ENCODE measurements around the gene NKX2-2. TPM values are rescaled to one million over a fixed set of nuclear protein-coding genes. Genes with fewer than 3 reads are reported as not detected.

NKX2-2 gene
- total and polyA plus RNA-seq, 2 of the 8 experiments (the other 6 are each of a cell fraction or from before 2014, with no cell fraction given): not detected

- H2BK15ac ChIP-seq (ENCODE audit: low read length): no peak overlapping the region
- peaks cover 0 to 12% (median 5%) of the 10 kb centered on the region in 4 experiments; a peak in 5 of 7 replicates for H3K27me3 ChIP-seq (replicated peaks in 1 of 4; ENCODE audit: control insufficient read depth in 3 of 4, extremely low read depth in 1 of 4, insufficient read depth in 3 of 4, low read length in 3 of 4)
- TF ChIP-seq MAX (IDR thresholded peaks at IDR 0.05) (0 out of 2 replicates have a peak, but pooled peaks have one; percentile 33), CBX5 (IDR thresholded peaks at IDR 0.05; ENCODE audit: low read depth, low read length) (no peak)
- no peaks in the 10 kb centered on the region for H3K9me3 ChIP-seq (ENCODE audit: insufficient read depth in 2 of 2, low read depth in 1 of 2, low read length in 1 of 2)
- H3K4me2 ChIP-seq (ENCODE audit: insufficient read depth in 1 of 2, low read depth in 2 of 2, low read length in 2 of 2): peak overlapping the region; percentile 30 to 34; a peak in 1 of 4 replicates
- no peak overlapping the region for H3K23ac ChIP-seq (ENCODE audit: insufficient read length)
- H4K20me1 ChIP-seq (replicated peaks in 1 of 2; ENCODE audit: control insufficient read depth in 1 of 2, insufficient read depth in 2 of 2, low read length in 2 of 2): no peaks in the 10 kb centered on the region
- FAIRE-seq: no peak
- CTCF ChIA-PET (ENCODE audit: partially characterized antibody): interaction anchor here (1.0 to 2.2 kb wide), 5 partner anchors 9 to 639 kb away, joined by 3 to 10 read pairs (median 3); no protein-coding TSS in a partner anchor
- no peak overlapping the region for H2AFZ ChIP-seq (ENCODE audit: low read length)
- H3K9ac ChIP-seq (replicated peaks in 1 of 4; ENCODE audit: extremely low read depth in 1 of 4, low read depth in 3 of 4, low read length in 3 of 4): no peak overlapping the region
- H2BK20ac ChIP-seq (ENCODE audit: low read length): no peak overlapping the region
- H3K79me1 ChIP-seq (ENCODE audit: low read depth, low read length): no peaks in the 10 kb centered on the region
- H3K4me1 ChIP-seq (replicated peaks in 1 of 4; ENCODE audit: control insufficient read depth in 3 of 4, insufficient read depth in 4 of 4, low read length in 3 of 4): peaks cover 4 to 11% (median 7%) of the 10 kb centered on the region in 4 experiments
- H2AK5ac ChIP-seq (ENCODE audit: low read depth, low read length): no peak overlapping the region
- no peak overlapping the region for H3K27ac ChIP-seq (ENCODE audit: low read depth, low read length)
- peak in 1 of 2 experiments; percentile 31 for DNase-seq (ENCODE audit: low read depth in 1 of 2, low spot score in 2 of 2)
- POLR2A ChIA-PET (ENCODE audit: partially characterized antibody): no interaction called here
- H4K8ac ChIP-seq (ENCODE audit: extremely low read depth, insufficient read depth, low read length): no peak overlapping the region
- H2BK12ac ChIP-seq (ENCODE audit: low read depth, low read length): 0 out of 2 replicates have a peak overlapping the region, but pooled peaks have one; percentile 71
- H2BK120ac ChIP-seq (replicated peaks; ENCODE audit: low read depth, low read length): no peak overlapping the region
- no peaks in the 10 kb centered on the region for H3K79me2 ChIP-seq (ENCODE audit: control insufficient read depth in 1 of 2, insufficient read depth in 2 of 2, low read length in 2 of 2)
- no peak overlapping the region for H3K4ac ChIP-seq (replicated peaks; ENCODE audit: insufficient read length, low read depth, low read length)
- H4K5ac ChIP-seq (ENCODE audit: insufficient read length, low read depth, low read length): no peak overlapping the region
- H3K23me2 ChIP-seq (ENCODE audit: low read depth, low read length): no peaks in the 10 kb centered on the region
- WGBS, 2 experiments (ENCODE audit: extremely low coverage in 1 of 2, insufficient coverage in 1 of 2, insufficient read length in 1 of 2, insufficient replicate concordance in 2 of 2, low coverage in 1 of 2, low lambda C conversion rate in 2 of 2, missing lambda C conversion rate in 1 of 2): 65% methylated on average over 5 of the region's 7 CpGs; no CpG with 5 or more reads in 1 of the 2 experiments
- no peak overlapping the region for H4K91ac ChIP-seq (replicated peaks; ENCODE audit: insufficient read length, low read length)
- H3K14ac ChIP-seq (ENCODE audit: insufficient read length): no peak overlapping the region
- 0 out of 2 replicates have a peak overlapping the region, but pooled peaks have one; percentile 3 for H2BK5ac ChIP-seq (ENCODE audit: low read depth, low read length)
- H3K56ac ChIP-seq (replicated peaks; ENCODE audit: insufficient read length, low read depth, low read length): no peak overlapping the region
- no peak overlapping the region for H3K4me3 ChIP-seq (ENCODE audit: extremely low read depth in 1 of 4, insufficient read depth in 2 of 4, low read depth in 3 of 4, low read length in 4 of 4)
- H3K36me3 ChIP-seq (ENCODE audit: control insufficient read depth in 2 of 4, insufficient read depth in 4 of 4, low read length in 3 of 4): no peaks in the 10 kb centered on the region
- H3K18ac ChIP-seq (ENCODE audit: extremely low read depth, low read length): no peak overlapping the region
These were observed 14.2 kb downstream of the NKX2-2 start for GRCh38 chr20:21499641-21500040.
